Thyroid gland (tissue), 4 donors: ENCODE data around the gene TMEM183A.

Source experiments
- CTCF ChIP-seq, 6 experiments: fragments of 200-600 bp in 3 of 6; fragments of 450-650 bp in 3 of 6; sonication (generic) in 3 of 6; IDR thresholded peaks; one replicate each; pipeline ENCODE4 v1.5.1; 2016 to 2019; ENCODE audit warnings: antibody characterized with exemption in 6 of 6, mild to moderate bottlenecking in 2 of 6, inconsistent platforms in 1 of 6, moderate library complexity in 1 of 6
- POLR2A ChIP-seq, 2 donors: fragments of 450-650 bp; IDR thresholded peaks; one replicate each; pipeline ENCODE4 v1.6.1; 2017; ENCODE audit warnings: antibody characterized with exemption in 2 of 2, mild to moderate bottlenecking in 2 of 2, moderate library complexity in 1 of 2

GRCh38 chr1:203045336-203045735 lies 38.2 kb downstream of the TMEM183A start:
- TF ChIP-seq CTCF (IDR thresholded peaks at IDR 0.05) (no peak), POLR2A (IDR thresholded peaks at IDR 0.05) (no peak)
